ENCODE measurements around the gene DDX54. TPM values are rescaled to one million over a fixed set of nuclear protein-coding genes. Genes with fewer than 3 reads are reported as not detected.

Gene DDX54
- total and polyA plus RNA-seq, 4 donors: 17.9 to 75.3 (median 51.9) TPM

- no peak overlapping the region for H3K9ac ChIP-seq (ENCODE audit: insufficient read depth in 1 of 2, low read length in 2 of 2)
- peaks cover 0 to 38% (median 31%) of the 10 kb centered on the region in 3 donors for H3K27me3 ChIP-seq (ENCODE audit: control insufficient read depth in 3 of 3, insufficient read depth in 3 of 3, low read length in 2 of 3)
- H3K36me3 ChIP-seq (ENCODE audit: control insufficient read depth in 4 of 4, insufficient read depth in 4 of 4, low read length in 4 of 4): peaks cover 11 to 28% (median 13%) of the 10 kb centered on the region in 4 donors
- no peak for DNase-seq
- TF ChIP-seq, protein P1, sequence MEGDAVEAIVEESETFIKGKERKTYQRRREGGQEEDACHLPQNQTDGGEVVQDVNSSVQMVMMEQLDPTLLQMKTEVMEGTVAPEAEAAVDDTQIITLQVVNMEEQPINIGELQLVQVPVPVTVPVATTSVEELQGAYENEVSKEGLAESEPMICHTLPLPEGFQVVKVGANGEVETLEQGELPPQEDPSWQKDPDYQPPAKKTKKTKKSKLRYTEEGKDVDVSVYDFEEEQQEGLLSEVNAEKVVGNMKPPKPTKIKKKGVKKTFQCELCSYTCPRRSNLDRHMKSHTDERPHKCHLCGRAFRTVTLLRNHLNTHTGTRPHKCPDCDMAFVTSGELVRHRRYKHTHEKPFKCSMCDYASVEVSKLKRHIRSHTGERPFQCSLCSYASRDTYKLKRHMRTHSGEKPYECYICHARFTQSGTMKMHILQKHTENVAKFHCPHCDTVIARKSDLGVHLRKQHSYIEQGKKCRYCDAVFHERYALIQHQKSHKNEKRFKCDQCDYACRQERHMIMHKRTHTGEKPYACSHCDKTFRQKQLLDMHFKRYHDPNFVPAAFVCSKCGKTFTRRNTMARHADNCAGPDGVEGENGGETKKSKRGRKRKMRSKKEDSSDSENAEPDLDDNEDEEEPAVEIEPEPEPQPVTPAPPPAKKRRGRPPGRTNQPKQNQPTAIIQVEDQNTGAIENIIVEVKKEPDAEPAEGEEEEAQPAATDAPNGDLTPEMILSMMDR (IDR thresholded peaks at IDR 0.05; ENCODE audit: control extremely low read depth, extremely low read depth): no peak
- peaks cover 0 to 10% (median 0%) of the 10 kb centered on the region in 5 donors for H3K4me1 ChIP-seq (ENCODE audit: control insufficient read depth in 5 of 5, insufficient read depth in 5 of 5, low read length in 5 of 5)
- H3K4me3 ChIP-seq: no peak overlapping the region
- ATAC-seq (ENCODE audit: insufficient read depth, low FRiP score): no peak
- peaks cover 0 to 6% (median 0%) of the 10 kb centered on the region in 4 donors for H3K9me3 ChIP-seq (ENCODE audit: control insufficient read depth in 4 of 4, insufficient read depth in 3 of 4, low read length in 3 of 4)
- 67 to 75% methylated on average over 12 of the region's 12 CpGs for WGBS, 2 donors
- H3K27ac ChIP-seq (ENCODE audit: low read depth in 1 of 2, low read length in 1 of 2): no peak overlapping the region
Measured at GRCh38 chr12:113155060-113155459, 30.2 kb downstream of the DDX54 start.

- Histone ChIP-seq H3K27me3 (ENCODE audit: control insufficient read depth in 3 of 3, insufficient read depth in 3 of 3, low read length in 2 of 3) (peaks cover 0 to 38% (median 31%) of the 10 kb centered on the region in 3 donors), H3K9me3 (ENCODE audit: control insufficient read depth in 4 of 4, insufficient read depth in 3 of 4, low read length in 3 of 4) (peaks cover 0 to 6% (median 0%) of the 10 kb centered on the region in 4 donors), H3K9ac (ENCODE audit: insufficient read depth in 1 of 2, low read length in 2 of 2) (no peak overlapping the region), H3K4me3 (no peak overlapping the region), H3K4me1 (ENCODE audit: control insufficient read depth in 5 of 5, insufficient read depth in 5 of 5, low read length in 5 of 5) (peaks cover 0 to 15% (median 0%) of the 10 kb centered on the region in 5 donors), H3K36me3 (ENCODE audit: control insufficient read depth in 4 of 4, insufficient read depth in 4 of 4, low read length in 4 of 4) (peaks cover 5 to 22% (median 12%) of the 10 kb centered on the region in 4 donors), H3K27ac (ENCODE audit: low read depth in 1 of 2, low read length in 1 of 2) (no peak overlapping the region)
- DNase-seq (peak in 2 of 3 donors; percentile 44 to 53), ATAC-seq (ENCODE audit: insufficient read depth, low FRiP score) (no peak)
- WGBS, 2 donors: 4% methylated on average over 51 of the region's 51 CpGs
- TF ChIP-seq, protein P1 (IDR thresholded peaks at IDR 0.05; ENCODE audit: control extremely low read depth, extremely low read depth): no peak
Measured at GRCh38 chr12:113154351-113154973, 30.8 kb downstream of the DDX54 start.

DNA sequence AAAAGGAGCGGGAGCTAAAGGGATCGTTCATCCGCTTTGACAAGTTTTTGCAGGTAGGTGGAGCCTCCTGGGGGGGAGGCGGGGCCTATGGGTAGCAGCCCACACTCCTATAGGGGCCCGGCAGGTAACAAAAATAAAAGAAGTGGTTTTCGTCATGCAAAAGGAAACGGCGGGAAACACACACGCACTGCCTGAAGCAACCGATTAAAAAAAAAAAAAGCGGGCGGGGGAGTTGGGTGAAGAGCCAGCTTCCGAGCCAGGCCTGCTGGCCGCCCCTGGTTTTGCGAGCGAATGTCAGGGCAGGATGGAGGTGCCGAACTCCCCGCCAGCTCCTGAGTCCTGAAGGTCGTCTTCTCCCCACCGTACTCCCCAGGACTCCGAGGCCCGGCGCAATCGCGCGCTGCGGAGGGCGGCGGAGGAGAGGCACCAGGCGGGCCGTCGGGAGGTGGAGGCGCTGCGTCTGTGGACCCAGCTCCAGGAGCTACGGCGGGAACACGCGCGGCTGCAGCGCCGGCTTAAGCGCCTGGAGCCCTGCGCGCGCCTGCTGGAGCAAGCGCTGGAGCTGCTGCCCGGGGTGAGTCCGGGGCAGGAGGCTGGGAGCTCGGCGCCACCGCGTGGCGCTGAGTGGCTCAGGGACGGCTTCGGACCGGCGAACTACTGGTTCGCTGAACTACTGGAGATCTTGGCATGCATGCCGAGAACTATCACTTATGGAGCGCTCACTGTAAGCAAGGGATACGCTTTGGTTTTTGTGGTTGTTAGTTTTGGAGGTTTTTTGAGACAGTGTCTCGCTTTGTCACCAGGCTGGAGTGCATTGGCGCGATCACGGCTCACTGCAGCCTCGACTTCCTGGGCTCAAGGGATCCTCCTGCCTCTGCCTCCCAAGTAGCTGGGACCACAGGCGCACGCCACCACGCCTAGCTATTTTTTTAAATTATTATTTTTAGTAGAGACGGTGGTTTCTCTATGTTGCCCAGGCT is 32.2 kb downstream of the DDX54 start:
- Histone ChIP-seq H3K36me3 (ENCODE audit: control insufficient read depth in 4 of 4, insufficient read depth in 4 of 4, low read length in 4 of 4) (peaks cover 0 to 9% (median 2%) of the 10 kb centered on the region in 4 donors), H3K4me3 (no peak overlapping the region), H3K4me1 (ENCODE audit: control insufficient read depth in 5 of 5, insufficient read depth in 5 of 5, low read length in 5 of 5) (peaks cover 0 to 17% (median 0%) of the 10 kb centered on the region in 5 donors), H3K27me3 (ENCODE audit: control insufficient read depth in 3 of 3, insufficient read depth in 3 of 3, low read length in 2 of 3) (peaks cover 0 to 38% (median 31%) of the 10 kb centered on the region in 3 donors), H3K9me3 (ENCODE audit: control insufficient read depth in 4 of 4, insufficient read depth in 3 of 4, low read length in 3 of 4) (peaks cover 0 to under 1% (median 0%) of the 10 kb centered on the region in 4 donors), H3K9ac (ENCODE audit: insufficient read depth in 1 of 2, low read length in 2 of 2) (no peak overlapping the region), H3K27ac (ENCODE audit: low read depth in 1 of 2, low read length in 1 of 2) (no peak overlapping the region)
- TF ChIP-seq, protein P1 (IDR thresholded peaks at IDR 0.05; ENCODE audit: control extremely low read depth, extremely low read depth): no peak
- DNase-seq: peak; percentile 70 to 80 (median 73)
- 5 to 7% methylated on average over 70 of the region's 70 CpGs for WGBS, 2 donors
- peak; percentile 85 for ATAC-seq (ENCODE audit: insufficient read depth, low FRiP score)

Measured in lung (tissue), 12 donors.